IgD-negative memory B cell (primary cell): ENCODE data around the gene SLC5A11. TPM values are rescaled to one million over a fixed set of nuclear protein-coding genes. Genes with fewer than 3 reads are reported as not detected.
A peak's percentile ranks its signal among the peaks of the same experiment; 100 is the strongest.

Source experiments
- H3K27ac Mint-ChIP-seq, 3 donors: one replicate each; pipeline ENCODE4 v1.8.0; 2020 to 2022; ENCODE audit warnings: mild to moderate bottlenecking in 3 of 3, mixed read lengths in 3 of 3, moderate library complexity in 1 of 3
- H3K27me3 Mint-ChIP-seq: one replicate; pipeline ENCODE4 v1.8.0; 2021; ENCODE audit warnings: mixed read lengths
- H3K36me3 Mint-ChIP-seq: one replicate; pipeline ENCODE4 v1.8.0; 2020; ENCODE audit warnings: mild to moderate bottlenecking, mixed read lengths
- H3K4me1 Mint-ChIP-seq, 3 donors: one replicate each; pipeline ENCODE4 v1.8.0; 2020 to 2022; ENCODE audit warnings: mixed read lengths in 3 of 3, mild to moderate bottlenecking in 1 of 3
- H3K4me3 Mint-ChIP-seq, 4 donors: one replicate each; pipeline ENCODE4 v1.8.0; 2020 to 2022; ENCODE audit warnings: mild to moderate bottlenecking in 4 of 4, mixed read lengths in 4 of 4, moderate library complexity in 3 of 4
- H3K9me3 Mint-ChIP-seq, 3 donors: one replicate each; pipeline ENCODE4 v1.8.0; 2020 to 2021; ENCODE audit warnings: mixed read lengths in 3 of 3, mild to moderate bottlenecking in 1 of 3
- polyA plus RNA-seq: library from polyadenylated mRNA; unstranded; fragments of 300-500 nt; fragmentation: Illumina TruSeq; gene quantifications from one replicate; pipeline ENCODE4 v1.2.3, GENCODE V29; 2021

Gene SLC5A11
- polyA plus RNA-seq, 1 donor from 2014 or later = 0.13 TPM

DNA sequence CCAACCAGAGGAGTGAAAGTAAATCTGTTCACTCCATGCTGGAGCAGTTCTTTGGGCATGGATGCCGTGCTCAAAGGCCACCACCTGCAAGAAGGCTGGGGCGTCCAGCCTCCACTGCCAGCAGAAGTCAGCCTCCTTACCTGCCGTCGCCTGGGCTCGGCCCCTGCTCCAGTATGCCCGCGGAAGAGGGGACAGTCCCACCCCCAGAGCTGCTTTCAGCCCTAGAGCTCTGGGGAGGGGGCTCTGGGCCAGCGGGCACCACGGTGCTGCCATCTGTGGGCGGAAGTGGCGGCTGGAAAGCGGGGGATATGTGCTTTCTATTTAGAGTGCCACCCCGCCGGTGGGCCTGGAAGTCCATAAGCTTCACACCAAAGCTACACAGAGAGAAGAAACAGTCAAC is 93.5 kb downstream of the SLC5A11 start:
- no peak overlapping the region for H3K4me3 Mint-ChIP-seq

GRCh38 chr16:24939738-24940137 is 94.0 kb downstream of the SLC5A11 start:
- H3K4me1 Mint-ChIP-seq = peaks cover 0 to 2% (median 0%) of the 10 kb centered on the region in 3 donors

More for the DNA sequence above, 93.5 kb downstream of the SLC5A11 start:
- no peaks in the 10 kb centered on the region for H3K36me3 Mint-ChIP-seq
- H3K4me1 Mint-ChIP-seq = peaks cover 0 to 2% (median 0%) of the 10 kb centered on the region in 3 donors
- no peaks in the 10 kb centered on the region for H3K27me3 Mint-ChIP-seq
- H3K9me3 Mint-ChIP-seq = no peaks in the 10 kb centered on the region
- peak overlapping the region in 1 of 3 donors; percentile 31 for H3K27ac Mint-ChIP-seq

GRCh38 chr16:24943471-24943870 is 97.7 kb downstream of the SLC5A11 start:
- Mint-ChIP-seq H3K9me3 (no peaks in the 10 kb centered on the region), H3K4me3 (no peak overlapping the region), H3K4me1 (peaks cover 0 to 6% (median 0%) of the 10 kb centered on the region in 3 donors), H3K36me3 (peaks cover 6% of the 10 kb centered on the region), H3K27me3 (no peaks in the 10 kb centered on the region), H3K27ac (peak overlapping the region in 1 of 3 donors; percentile 20)

More at GRCh38 chr16:24939738-24940137, 94.0 kb downstream of the SLC5A11 start:
- H3K9me3 Mint-ChIP-seq = no peaks in the 10 kb centered on the region
- H3K27me3 Mint-ChIP-seq = no peaks in the 10 kb centered on the region
- no peak overlapping the region for H3K27ac Mint-ChIP-seq
- H3K4me3 Mint-ChIP-seq = no peak overlapping the region
- H3K36me3 Mint-ChIP-seq = no peaks in the 10 kb centered on the region

GRCh38 chr16:24944206-24944605 is 98.4 kb downstream of the SLC5A11 start:
- Mint-ChIP-seq H3K4me1 (peaks cover 0 to 6% (median 0%) of the 10 kb centered on the region in 3 donors), H3K36me3 (peaks cover 7% of the 10 kb centered on the region), H3K27me3 (no peaks in the 10 kb centered on the region), H3K27ac (no peak overlapping the region), H3K4me3 (peak overlapping the region in 1 of 4 donors; percentile 57), H3K9me3 (no peaks in the 10 kb centered on the region)

DNA sequence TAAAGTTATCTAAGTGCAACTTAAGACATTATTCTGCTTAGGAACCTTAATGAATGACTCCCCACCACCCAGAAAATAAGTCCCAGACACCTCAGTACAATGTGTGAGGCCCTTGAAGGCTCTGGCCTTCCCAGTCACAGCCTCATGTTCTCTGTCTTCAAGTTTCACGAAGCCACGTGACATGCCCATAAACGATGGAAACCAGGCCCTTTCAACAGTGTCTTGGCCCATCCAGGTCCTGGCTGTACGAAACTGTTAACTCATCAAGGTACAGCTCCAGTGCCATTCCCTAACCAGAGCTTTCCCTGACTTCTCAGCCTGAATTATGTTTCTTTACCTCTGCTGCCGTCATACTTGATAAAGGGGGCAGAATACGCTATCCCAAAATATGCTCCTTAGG is 100.4 kb downstream of the SLC5A11 start:
- Mint-ChIP-seq H3K4me3 (no peak overlapping the region), H3K9me3 (no peaks in the 10 kb centered on the region), H3K4me1 (peaks cover 0 to 6% (median 0%) of the 10 kb centered on the region in 3 donors), H3K27ac (peak overlapping the region in 1 of 3 donors; percentile 36), H3K36me3 (peaks cover 8% of the 10 kb centered on the region), H3K27me3 (no peaks in the 10 kb centered on the region)

DNA sequence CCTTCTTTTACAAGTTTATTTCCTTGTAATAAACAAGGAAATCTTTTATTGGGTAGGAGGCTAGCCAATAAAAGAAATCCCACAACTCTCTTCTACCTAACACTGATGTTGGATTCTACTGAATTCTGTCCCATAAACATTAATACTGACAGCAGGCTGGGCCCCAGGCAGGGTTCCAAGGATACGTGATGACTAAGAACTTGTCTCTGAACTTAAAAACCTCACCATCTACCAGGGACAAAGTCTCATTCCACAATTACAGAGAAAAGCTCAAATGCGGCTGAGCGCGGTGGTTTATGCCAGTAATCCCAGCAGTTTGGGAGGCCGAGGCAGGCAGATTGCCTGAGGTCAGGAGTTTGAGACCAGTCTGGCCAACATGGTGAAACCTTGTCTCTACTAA is 104.5 kb downstream of the SLC5A11 start:
- Mint-ChIP-seq H3K27me3 (no peaks in the 10 kb centered on the region), H3K9me3 (no peaks in the 10 kb centered on the region), H3K4me3 (no peak overlapping the region), H3K27ac (no peak overlapping the region), H3K36me3 (peaks cover 8% of the 10 kb centered on the region), H3K4me1 (peaks cover 0 to 4% (median 0%) of the 10 kb centered on the region in 3 donors)

GRCh38 chr16:24953306-24953705 is 107.5 kb downstream of the SLC5A11 start:
- no peaks in the 10 kb centered on the region for H3K27me3 Mint-ChIP-seq
- peaks cover 2% of the 10 kb centered on the region for H3K36me3 Mint-ChIP-seq
- H3K4me1 Mint-ChIP-seq = peaks cover 0 to 3% (median 0%) of the 10 kb centered on the region in 3 donors
- H3K9me3 Mint-ChIP-seq = no peaks in the 10 kb centered on the region
- H3K4me3 Mint-ChIP-seq = no peak overlapping the region
- H3K27ac Mint-ChIP-seq = peak overlapping the region in 2 of 3 donors; percentile 26 to 50

DNA sequence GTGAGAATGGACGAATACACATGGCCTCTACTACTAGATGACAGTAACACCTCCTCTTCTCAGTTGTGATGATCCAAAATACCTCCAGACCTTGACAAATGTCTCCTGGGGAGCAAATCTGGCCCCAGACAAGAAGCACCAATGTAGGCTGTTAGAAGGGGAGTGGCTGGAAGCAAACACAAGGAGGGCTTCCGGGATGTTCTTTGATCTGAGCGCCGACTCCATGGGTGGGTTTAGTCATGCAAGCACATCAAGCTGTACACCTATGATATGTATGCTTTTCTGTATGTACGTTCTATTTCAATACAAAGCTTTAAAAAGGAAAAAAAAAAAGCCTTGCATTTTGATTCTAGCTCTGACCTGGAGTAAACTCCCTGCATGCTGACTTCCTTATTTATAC is 108.0 kb downstream of the SLC5A11 start:
- Mint-ChIP-seq H3K27ac (peak overlapping the region in 1 of 3 donors; percentile 26), H3K9me3 (no peaks in the 10 kb centered on the region), H3K36me3 (peaks cover 2% of the 10 kb centered on the region), H3K4me1 (peaks cover 0 to 2% (median 0%) of the 10 kb centered on the region in 3 donors), H3K4me3 (no peak overlapping the region), H3K27me3 (no peaks in the 10 kb centered on the region)

GRCh38 chr16:24954137-24954536 is 108.4 kb downstream of the SLC5A11 start:
- peaks cover 1% of the 10 kb centered on the region for H3K36me3 Mint-ChIP-seq
- H3K9me3 Mint-ChIP-seq = no peaks in the 10 kb centered on the region
- no peak overlapping the region for H3K27ac Mint-ChIP-seq

GRCh38 chr16:24955975-24956731 is 110.4 kb downstream of the SLC5A11 start:
- Mint-ChIP-seq H3K9me3 (no peaks in the 10 kb centered on the region), H3K27me3 (no peaks in the 10 kb centered on the region), H3K4me1 (peaks cover 0 to 2% (median 0%) of the 10 kb centered on the region in 3 donors), H3K36me3 (no peaks in the 10 kb centered on the region), H3K4me3 (no peak overlapping the region), H3K27ac (no peak overlapping the region)

More at GRCh38 chr16:24954137-24954536, 108.4 kb downstream of the SLC5A11 start:
- H3K4me1 Mint-ChIP-seq = peaks cover 0 to 2% (median 0%) of the 10 kb centered on the region in 3 donors
- H3K27me3 Mint-ChIP-seq = no peaks in the 10 kb centered on the region
- no peak overlapping the region for H3K4me3 Mint-ChIP-seq

GRCh38 chr16:24957887-24958286 is 112.1 kb downstream of the SLC5A11 start:
- H3K27ac Mint-ChIP-seq = peak overlapping the region in 2 of 3 donors; percentile 18 to 69

More at GRCh38 chr16:24957887-24958286, 112.1 kb downstream of the SLC5A11 start:
- H3K27me3 Mint-ChIP-seq = no peaks in the 10 kb centered on the region
- peaks cover 6% of the 10 kb centered on the region for H3K36me3 Mint-ChIP-seq
- peaks cover 0 to 2% (median 0%) of the 10 kb centered on the region in 3 donors for H3K4me1 Mint-ChIP-seq
- H3K9me3 Mint-ChIP-seq = peaks cover 2 to 4% (median 3%) of the 10 kb centered on the region in 3 donors
- no peak overlapping the region for H3K4me3 Mint-ChIP-seq

Other genes starting within 250 kb of the SLC5A11 start
- gene TNRC6A, start 116.3 kb upstream of the SLC5A11 start, polyA plus RNA-seq = 26.3 TPM
- gene ARHGAP17, start 169.4 kb downstream of the SLC5A11 start, polyA plus RNA-seq = 153 TPM